Kidney epithelial cell (primary cell): Measurements from ENCODE around the gene DRD3. TPM values are rescaled to one million over a fixed set of nuclear protein-coding genes. Genes with fewer than 3 reads are reported as not detected.

ENCODE experiments used
- DNase-seq: peaks from one replicate; pipeline ENCODE4 v3.0.0-alpha.2; 2010; ENCODE audit warnings: low read depth
- H3K27me3 ChIP-seq: 2 replicates; pipeline ENCODE4 v1.6.0; 2011; ENCODE audit warnings: low read length; ENCODE audit not compliant: control insufficient read depth, insufficient read depth
- H3K36me3 ChIP-seq: 2 replicates; pipeline ENCODE4 v1.5.1; 2011; ENCODE audit warnings: low read length; ENCODE audit not compliant: control insufficient read depth, insufficient read depth
- H3K4me3 ChIP-seq: 2 replicates; pipeline ENCODE4 v1.5.1; 2011; ENCODE audit warnings: low read depth, mild to moderate bottlenecking, control low read depth, low read length
- total RNA-seq: library from RNA; depleted of rRNA; stranded (reverse); fragments of >200 nt; gene quantifications from 2 replicates; pipeline ENCODE4 v1.2.3, GENCODE V29; 2015
- TF ChIP-seq, protein P1 (sequence below): IDR thresholded peaks from 2 replicates; pipeline ENCODE4 v1.5.1; 2011; ENCODE audit warnings: mild to moderate bottlenecking, moderate library complexity, low read length, control low read depth, inconsistent platforms; ENCODE audit not compliant: insufficient read depth, poor library complexity, severe bottlenecking

Gene DRD3
- total RNA-seq, 1 donor from 2014 or later, result not detected

DNA sequence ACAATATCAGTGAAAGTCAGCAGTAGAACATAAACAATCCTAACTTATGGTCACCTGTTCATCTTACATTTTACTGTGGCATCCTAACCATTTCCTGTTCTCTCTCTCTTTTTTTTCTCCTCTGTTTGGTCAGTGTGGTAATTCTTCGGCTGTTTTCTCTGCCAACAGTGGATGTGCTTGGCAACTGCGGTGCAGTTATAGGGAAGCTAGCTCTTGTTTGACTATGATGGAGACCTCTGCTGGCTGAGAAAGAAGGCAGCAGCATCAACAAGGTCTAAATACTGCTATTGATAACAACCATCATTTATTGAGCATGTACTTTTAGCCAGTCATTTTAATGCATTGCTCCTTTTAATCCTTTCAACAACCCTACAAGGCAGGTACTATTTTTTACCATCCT lies 723 bp upstream of the DRD3 start:
- H3K4me3 ChIP-seq, result no peak overlapping the region
- H3K27me3 ChIP-seq, result no peaks in the 10 kb centered on the region
- TF ChIP-seq, protein P1, sequence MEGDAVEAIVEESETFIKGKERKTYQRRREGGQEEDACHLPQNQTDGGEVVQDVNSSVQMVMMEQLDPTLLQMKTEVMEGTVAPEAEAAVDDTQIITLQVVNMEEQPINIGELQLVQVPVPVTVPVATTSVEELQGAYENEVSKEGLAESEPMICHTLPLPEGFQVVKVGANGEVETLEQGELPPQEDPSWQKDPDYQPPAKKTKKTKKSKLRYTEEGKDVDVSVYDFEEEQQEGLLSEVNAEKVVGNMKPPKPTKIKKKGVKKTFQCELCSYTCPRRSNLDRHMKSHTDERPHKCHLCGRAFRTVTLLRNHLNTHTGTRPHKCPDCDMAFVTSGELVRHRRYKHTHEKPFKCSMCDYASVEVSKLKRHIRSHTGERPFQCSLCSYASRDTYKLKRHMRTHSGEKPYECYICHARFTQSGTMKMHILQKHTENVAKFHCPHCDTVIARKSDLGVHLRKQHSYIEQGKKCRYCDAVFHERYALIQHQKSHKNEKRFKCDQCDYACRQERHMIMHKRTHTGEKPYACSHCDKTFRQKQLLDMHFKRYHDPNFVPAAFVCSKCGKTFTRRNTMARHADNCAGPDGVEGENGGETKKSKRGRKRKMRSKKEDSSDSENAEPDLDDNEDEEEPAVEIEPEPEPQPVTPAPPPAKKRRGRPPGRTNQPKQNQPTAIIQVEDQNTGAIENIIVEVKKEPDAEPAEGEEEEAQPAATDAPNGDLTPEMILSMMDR, result peak; percentile 27
- no peak for DNase-seq
- H3K36me3 ChIP-seq, result no peaks in the 10 kb centered on the region

DNA sequence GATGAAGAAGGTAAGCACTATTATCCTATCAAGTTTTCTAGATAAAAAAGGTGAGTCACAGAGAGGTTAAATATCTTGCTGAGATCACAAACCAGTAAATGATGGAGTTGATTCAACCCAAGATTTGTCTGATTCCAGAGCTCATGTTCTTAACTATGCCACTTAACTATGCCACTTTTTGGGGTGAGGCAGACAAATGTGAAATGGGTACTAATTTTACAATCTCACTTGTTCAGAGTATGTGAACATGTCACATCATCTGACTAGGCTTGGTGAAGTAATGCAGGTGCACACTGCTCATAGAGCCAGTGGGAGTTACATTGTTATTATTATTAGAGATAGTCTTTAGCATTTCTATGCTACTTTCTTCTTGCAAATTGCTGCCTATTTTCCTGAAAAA lies 2.0 kb downstream of the DRD3 start:
- no peaks in the 10 kb centered on the region for H3K27me3 ChIP-seq
- no peak for DNase-seq
- no peaks in the 10 kb centered on the region for H3K36me3 ChIP-seq
- no peak overlapping the region for H3K4me3 ChIP-seq
- TF ChIP-seq, protein P1, result no peak

DNA sequence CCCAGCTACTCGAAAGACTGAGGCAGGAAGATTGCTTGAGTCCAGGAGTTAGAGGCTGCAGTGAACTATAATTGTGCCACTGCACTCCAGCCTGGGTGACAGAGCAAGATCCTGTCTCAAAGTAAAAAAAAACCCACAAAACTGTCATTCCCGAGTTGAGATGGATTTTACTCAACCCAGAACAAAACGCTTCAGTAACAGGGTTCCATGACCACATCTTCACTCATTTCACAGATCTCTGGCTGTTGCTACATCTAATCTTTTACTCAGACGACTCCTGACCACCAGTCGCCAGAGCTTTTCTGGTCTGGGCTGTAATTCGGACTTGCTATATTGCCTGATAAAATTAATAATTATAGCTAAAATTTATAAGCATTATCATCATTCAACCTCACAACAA lies 2.4 kb downstream of the DRD3 start:
- no peak overlapping the region for H3K4me3 ChIP-seq
- peaks cover 2% of the 10 kb centered on the region for H3K27me3 ChIP-seq
- no peaks in the 10 kb centered on the region for H3K36me3 ChIP-seq
- TF ChIP-seq, protein P1, result no peak
- no peak for DNase-seq

DNA sequence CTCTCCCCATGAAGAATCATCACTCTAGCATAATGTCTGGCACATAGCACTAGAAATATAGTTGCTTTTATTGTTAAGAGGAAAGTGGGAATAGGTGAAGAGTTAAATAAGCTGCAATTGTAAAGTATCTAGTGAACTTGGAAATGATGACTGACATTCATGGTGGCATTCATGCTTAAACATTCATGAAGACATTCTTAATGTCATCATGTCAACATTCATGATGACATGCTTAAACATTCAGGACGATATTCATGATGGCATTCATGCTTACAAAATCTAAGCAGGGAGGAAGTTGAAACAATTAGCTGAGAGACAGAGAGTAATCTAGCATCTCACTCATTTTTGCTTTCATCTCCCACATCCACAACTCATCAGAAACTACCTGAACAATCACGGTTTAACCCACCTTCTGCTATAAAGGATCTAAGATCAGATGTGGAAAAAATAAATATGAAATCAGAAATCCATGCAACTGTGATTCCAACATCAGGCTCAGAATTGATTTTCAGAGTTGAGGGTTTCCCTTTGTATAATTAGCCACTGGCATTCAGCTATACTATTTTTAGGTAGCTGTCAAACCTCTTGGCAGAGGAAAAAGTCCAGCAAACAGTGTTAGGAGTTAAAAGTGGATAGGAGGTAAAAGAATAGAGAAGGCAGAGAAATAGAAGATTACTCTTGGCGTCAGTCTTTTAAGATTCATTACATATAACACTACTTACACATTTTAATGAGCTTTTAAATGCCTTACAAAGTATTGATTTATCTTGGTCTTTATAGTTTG lies 3.5 kb downstream of the DRD3 start:
- no peak for DNase-seq
- Histone ChIP-seq H3K27me3 (peaks cover 3% of the 10 kb centered on the region), H3K36me3 (no peaks in the 10 kb centered on the region), H3K4me3 (no peak overlapping the region)
- TF ChIP-seq, protein P1, result no peak

DNA sequence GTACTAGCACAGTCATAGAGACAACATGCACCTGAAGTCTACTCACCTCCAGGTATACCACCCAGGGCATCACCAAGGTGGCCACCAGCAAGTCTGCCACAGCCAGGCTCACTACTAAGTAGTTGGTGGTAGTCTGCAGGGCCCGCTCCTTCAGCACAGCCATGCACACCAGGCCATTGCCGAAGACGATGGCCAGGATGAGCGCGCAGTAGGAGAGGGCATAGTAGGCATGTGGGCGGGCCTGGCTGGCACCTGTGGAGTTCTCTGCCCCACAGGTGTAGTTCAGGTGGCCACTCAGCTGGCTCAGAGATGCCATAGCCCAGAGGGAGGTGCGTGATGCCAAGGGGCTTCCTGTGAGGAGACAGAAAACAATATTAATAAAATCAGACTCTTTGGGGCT lies 7.2 kb downstream of the DRD3 start:
- TF ChIP-seq, protein P1, result no peak
- H3K27me3 ChIP-seq, result peaks cover 8% of the 10 kb centered on the region
- no peak overlapping the region for H3K4me3 ChIP-seq
- no peak for DNase-seq
- no peaks in the 10 kb centered on the region for H3K36me3 ChIP-seq

DNA sequence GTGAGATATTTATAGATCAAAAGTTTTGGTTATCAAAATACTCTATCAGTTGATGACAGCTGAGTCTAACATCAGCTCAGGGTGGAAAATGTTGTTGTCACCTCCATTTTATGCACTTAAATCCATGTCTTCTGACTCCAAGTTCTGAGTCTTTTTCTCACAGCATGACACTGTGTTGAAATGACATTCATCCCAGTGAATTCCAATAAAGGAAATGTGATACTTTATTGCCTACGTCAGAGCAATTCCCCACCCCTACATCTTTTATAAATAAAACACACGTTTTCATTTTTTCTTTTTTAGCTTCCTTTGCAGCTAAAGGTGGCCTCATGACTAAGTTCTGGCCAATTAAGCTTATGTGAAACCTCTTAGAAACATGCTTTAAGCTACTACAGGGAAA lies 10.7 kb downstream of the DRD3 start:
- no peak for DNase-seq
- no peaks in the 10 kb centered on the region for H3K36me3 ChIP-seq
- no peak overlapping the region for H3K4me3 ChIP-seq
- peaks cover 8% of the 10 kb centered on the region for H3K27me3 ChIP-seq
- TF ChIP-seq, protein P1, result no peak
